Activated T-helper 1 cell treated with anti-CD3 and anti-CD28 coated beads, Interleukin-12 subunit alpha, Interleukin-12 subunit beta, Interleukin-2, Interleukin-4 antibody, amounts not matched to agents 30 ng/mL and 10 ng/mL and 1 ng/mL, durations not matched to agents 14 hours and 24 hours and 36 hours (primary cell): ENCODE data around the gene AVPI1. TPM values are rescaled to one million over a fixed set of nuclear protein-coding genes. Genes with fewer than 3 reads are reported as not detected.
"Not testable (repeated sequence)": the region's sequence is repeated elsewhere in the genome, so short reads cannot be mapped to it uniquely, and the experiment has no call there.

Experiments used
- DNase-seq: peaks from one replicate; pipeline ENCODE4 v3.0.0; 2021; ENCODE audit warnings: low spot score
- H3K27ac Mint-ChIP-seq: one replicate; pipeline ENCODE4 v1.8.0; 2021; ENCODE audit warnings: mild to moderate bottlenecking, mixed read lengths
- H3K27me3 Mint-ChIP-seq: one replicate; pipeline ENCODE4 v1.8.0; 2022; ENCODE audit warnings: mild to moderate bottlenecking, moderate library complexity, mixed read lengths; ENCODE audit not compliant: insufficient read depth
- H3K36me3 Mint-ChIP-seq: one replicate; pipeline ENCODE4 v1.8.0; 2021; ENCODE audit warnings: low read depth, mixed read lengths
- H3K4me1 Mint-ChIP-seq: one replicate; pipeline ENCODE4 v1.8.0; 2021; ENCODE audit warnings: low read depth, mixed read lengths
- H3K4me3 Mint-ChIP-seq: one replicate; pipeline ENCODE4 v1.8.0; 2021; ENCODE audit warnings: mild to moderate bottlenecking, moderate library complexity, mixed read lengths
- H3K9me3 Mint-ChIP-seq: one replicate; pipeline ENCODE4 v1.8.0; 2021; ENCODE audit warnings: mixed read lengths
- intact Hi-C: fragments of 100-400 bp; cut with micrococcal nuclease; formaldehyde crosslinking; loops from one replicate; pipeline ENCODE4 v1.15.1; 2024
- total RNA-seq: library from RNA; stranded (reverse); gene quantifications from 2 replicates; pipeline ENCODE4 v1.2.3, GENCODE V29; 2022

The AVPI1 gene
- total RNA-seq, 1 donor from 2014 or later, result 0.93 TPM

DNA sequence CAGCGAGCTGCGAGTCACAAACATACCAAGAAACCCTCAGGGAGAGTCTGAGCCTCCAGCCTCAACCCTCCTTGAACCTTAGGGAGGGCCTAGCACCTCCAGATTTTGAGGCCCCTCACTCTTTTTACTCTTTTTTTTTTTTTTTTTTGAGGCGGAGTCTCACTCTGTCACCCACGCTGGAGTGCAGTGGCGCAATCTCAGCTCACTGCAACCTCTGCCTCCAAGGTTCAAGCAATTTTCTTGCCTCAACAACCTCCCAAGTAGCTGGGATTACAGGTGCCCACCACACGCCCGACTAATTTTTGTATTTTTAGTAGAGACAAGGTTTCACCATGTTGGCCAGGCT lies 2.7 kb downstream of the AVPI1 start:
- H3K27ac Mint-ChIP-seq, H3K4me3 Mint-ChIP-seq, H3K27me3 Mint-ChIP-seq, intact Hi-C loops, H3K9me3 Mint-ChIP-seq, DNase-seq, H3K36me3 Mint-ChIP-seq: not testable (repeated sequence)
- peaks cover 14% of the 10 kb centered on the region for H3K4me1 Mint-ChIP-seq

DNA sequence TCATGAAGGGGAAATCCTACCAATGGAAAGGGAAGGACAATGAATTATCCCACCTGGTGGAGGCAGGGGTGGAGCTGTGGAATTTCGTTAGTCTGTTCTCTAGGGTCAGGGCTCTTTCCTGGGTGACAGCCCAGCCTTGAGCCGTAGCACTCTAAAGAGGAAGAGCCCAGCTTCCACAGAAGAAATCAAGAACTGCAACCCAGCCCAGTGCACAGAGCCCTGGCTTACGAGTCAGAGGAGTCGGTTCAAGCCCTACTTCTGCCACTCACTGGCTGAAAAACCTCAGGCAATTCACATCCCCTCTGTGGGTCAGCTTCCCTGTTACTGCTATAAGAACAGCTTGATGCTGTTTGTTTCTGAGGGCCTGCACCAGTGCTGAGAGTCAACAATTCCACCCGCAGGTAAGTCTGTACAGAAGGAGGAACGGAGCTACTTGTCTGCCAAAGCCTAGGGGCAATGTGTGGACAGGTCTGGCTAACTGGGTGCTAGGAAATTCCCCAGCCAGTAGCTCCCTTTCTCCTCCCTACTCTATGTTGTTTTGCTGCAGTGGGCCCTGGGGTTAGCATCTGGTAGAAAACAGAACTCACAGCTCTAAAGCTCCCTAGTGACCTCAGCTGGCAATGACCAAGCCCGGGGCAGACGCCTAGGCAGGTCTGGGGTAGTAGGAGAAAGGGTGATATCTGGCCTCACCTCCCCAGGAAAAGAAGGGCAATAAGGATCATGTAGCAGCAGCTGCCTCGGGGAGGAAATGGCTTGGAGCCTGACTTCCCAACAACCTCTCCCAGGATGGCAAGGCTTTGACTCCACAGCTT lies 3.3 kb downstream of the AVPI1 start:
- no peak overlapping the region for H3K4me3 Mint-ChIP-seq
- no peaks in the 10 kb centered on the region for H3K9me3 Mint-ChIP-seq
- intact Hi-C loops, result no loop called here
- H3K36me3 Mint-ChIP-seq, result no peaks in the 10 kb centered on the region
- H3K27ac Mint-ChIP-seq, result no peak overlapping the region
- no peak for DNase-seq
- peaks cover 14% of the 10 kb centered on the region for H3K4me1 Mint-ChIP-seq
- H3K27me3 Mint-ChIP-seq, result peaks cover 6% of the 10 kb centered on the region

DNA sequence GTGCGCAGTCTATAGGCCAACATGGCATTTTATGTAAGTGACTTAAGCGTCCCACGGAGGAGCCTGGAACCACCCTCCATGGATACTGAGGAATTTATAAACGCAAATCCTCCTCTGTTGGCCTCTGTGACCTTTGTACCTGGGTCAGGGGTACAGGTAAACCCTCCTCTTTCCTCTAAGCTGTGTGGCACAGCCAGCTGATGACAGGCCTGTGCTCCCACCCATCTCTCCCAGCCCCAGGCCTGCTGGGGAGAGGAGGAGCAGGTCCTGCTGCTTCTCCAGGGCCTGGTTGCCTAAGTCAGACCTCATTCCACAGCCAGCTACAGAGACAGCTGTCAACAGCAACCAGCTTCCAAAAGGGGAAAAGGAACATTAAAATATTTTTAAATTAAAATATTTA lies 5.0 kb downstream of the AVPI1 start:
- no peaks in the 10 kb centered on the region for H3K36me3 Mint-ChIP-seq
- H3K27ac Mint-ChIP-seq, result no peak overlapping the region
- peaks cover 9% of the 10 kb centered on the region for H3K4me1 Mint-ChIP-seq
- no peaks in the 10 kb centered on the region for H3K9me3 Mint-ChIP-seq
- DNase-seq, result no peak
- H3K27me3 Mint-ChIP-seq, result peaks cover 2% of the 10 kb centered on the region
- intact Hi-C loops, result no loop called here
- H3K4me3 Mint-ChIP-seq, result no peak overlapping the region

- no peaks in the 10 kb centered on the region for H3K36me3 Mint-ChIP-seq
- intact Hi-C loops, result no loop called here
- no peak overlapping the region for H3K27ac Mint-ChIP-seq
- peaks cover 2% of the 10 kb centered on the region for H3K27me3 Mint-ChIP-seq
- peaks cover 4% of the 10 kb centered on the region for H3K4me1 Mint-ChIP-seq
- H3K9me3 Mint-ChIP-seq, result no peaks in the 10 kb centered on the region
- no peak for DNase-seq
- H3K4me3 Mint-ChIP-seq, result no peak overlapping the region
Observed at GRCh38 chr10:97679594-97679993, 7.4 kb downstream of the AVPI1 start.

DNA sequence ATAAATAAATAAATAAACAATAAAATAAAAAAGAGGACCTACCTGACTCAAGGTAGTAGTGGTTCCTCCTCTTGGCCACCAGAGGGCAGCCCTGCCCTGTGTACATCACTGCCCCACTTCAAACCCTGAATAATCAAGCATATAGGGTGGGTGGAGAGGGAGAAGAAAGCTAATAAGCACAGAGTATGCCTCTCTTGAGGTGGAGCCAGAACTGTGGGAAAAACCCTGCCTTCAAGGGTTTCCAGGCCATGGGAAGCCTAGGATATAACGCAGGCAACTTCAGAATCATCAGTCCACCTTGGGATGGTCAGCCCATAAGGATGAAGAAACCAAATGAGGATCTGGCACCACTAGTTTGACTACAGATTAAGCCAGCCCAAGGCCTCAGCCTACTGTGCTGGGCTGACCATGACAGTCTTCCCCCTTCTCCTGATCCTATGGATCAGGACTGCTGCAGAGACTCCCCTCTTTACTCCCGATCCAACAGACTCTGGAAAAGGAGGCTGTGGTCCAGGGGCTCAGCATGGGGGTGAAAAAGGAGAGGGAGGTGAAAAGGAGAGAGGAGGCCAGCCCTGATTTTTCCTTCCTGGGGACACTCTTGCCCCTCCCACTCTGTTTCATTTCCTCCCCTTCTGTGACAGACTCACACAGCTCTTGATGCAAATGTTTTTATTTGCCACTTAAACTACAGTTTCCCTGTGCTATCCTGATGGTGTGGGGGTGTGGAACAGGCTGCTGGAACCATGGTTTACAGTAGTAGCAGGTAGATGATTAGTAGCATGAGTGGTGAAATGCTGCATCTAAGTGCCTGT lies 10.1 kb downstream of the AVPI1 start:
- DNase-seq, result no peak
- Mint-ChIP-seq H3K4me1 (peaks cover 10% of the 10 kb centered on the region), H3K27me3 (no peaks in the 10 kb centered on the region), H3K27ac (no peak overlapping the region), H3K4me3 (no peak overlapping the region), H3K36me3 (peaks cover 8% of the 10 kb centered on the region), H3K9me3 (no peaks in the 10 kb centered on the region)
- intact Hi-C loops, result loop anchor here (1.0 to 2.0 kb wide), 3 partner anchors 24 to 54 kb away; partner anchors contain the start of gene MORN4

DNA sequence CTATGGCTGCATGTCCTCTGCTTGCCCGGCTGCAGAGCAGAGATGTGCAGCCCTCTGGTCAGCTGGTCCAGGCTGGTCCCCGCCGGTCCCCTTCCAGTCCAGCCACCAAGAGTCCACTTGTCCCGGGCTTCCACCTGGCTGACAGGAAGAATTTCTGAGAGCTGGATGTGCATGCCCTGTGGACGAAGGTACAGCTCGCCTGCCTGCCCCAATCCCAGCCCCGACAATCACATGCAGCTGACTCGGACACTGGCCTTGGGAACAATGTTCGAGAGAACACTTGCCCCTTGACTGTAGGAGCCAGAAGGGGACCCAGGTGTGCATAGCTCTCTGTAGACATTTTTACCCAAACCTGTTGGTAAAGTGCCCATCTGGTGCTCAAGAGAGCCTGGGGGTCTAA lies 11.8 kb downstream of the AVPI1 start:
- DNase-seq, result no peak
- H3K9me3 Mint-ChIP-seq, result no peaks in the 10 kb centered on the region
- no peaks in the 10 kb centered on the region for H3K27me3 Mint-ChIP-seq
- intact Hi-C loops, result no loop called here
- H3K36me3 Mint-ChIP-seq, result peaks cover 10% of the 10 kb centered on the region
- H3K4me3 Mint-ChIP-seq, result no peak overlapping the region
- peaks cover 10% of the 10 kb centered on the region for H3K4me1 Mint-ChIP-seq
- H3K27ac Mint-ChIP-seq, result no peak overlapping the region

- peaks cover 10% of the 10 kb centered on the region for H3K4me1 Mint-ChIP-seq
- H3K27me3 Mint-ChIP-seq, result no peaks in the 10 kb centered on the region
- no peaks in the 10 kb centered on the region for H3K9me3 Mint-ChIP-seq
- intact Hi-C loops, result no loop called here
- no peak overlapping the region for H3K4me3 Mint-ChIP-seq
- no peak overlapping the region for H3K27ac Mint-ChIP-seq
- H3K36me3 Mint-ChIP-seq, result peaks cover 10% of the 10 kb centered on the region
- no peak for DNase-seq
Observed at GRCh38 chr10:97673736-97674525, 13.1 kb downstream of the AVPI1 start.

DNA sequence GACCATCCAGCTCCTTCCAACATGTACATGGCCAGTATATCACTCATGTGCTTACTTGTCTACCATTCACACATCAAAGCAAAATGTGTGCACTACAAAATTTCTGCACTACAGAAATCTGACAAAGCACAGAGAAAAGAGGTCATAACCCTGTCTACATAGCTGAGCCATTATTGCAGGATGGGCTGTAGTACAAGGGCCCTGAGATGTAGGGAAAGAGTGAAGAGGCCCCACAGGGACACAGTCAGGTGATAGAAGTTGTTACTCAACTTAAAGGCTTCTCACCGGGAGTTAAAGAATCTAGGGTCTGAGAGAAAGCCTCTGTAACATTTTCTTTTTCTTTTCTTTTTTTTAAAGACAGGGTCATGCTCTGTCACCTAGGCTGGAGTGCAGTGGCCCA lies 17.5 kb downstream of the AVPI1 start:
- H3K4me3 Mint-ChIP-seq, result no peak overlapping the region
- intact Hi-C loops, result no loop called here
- DNase-seq, result no peak

GRCh38 chr10:97667463-97667862 lies 19.6 kb downstream of the AVPI1 start:
- DNase-seq, result no peak
- no peaks in the 10 kb centered on the region for H3K9me3 Mint-ChIP-seq
- H3K27me3 Mint-ChIP-seq, result no peaks in the 10 kb centered on the region
- H3K4me1 Mint-ChIP-seq, result no peaks in the 10 kb centered on the region
- H3K36me3 Mint-ChIP-seq, result peaks cover 22% of the 10 kb centered on the region
- intact Hi-C loops, result no loop called here
- H3K4me3 Mint-ChIP-seq, result no peak overlapping the region
- no peak overlapping the region for H3K27ac Mint-ChIP-seq

More for the DNA sequence above, 17.5 kb downstream of the AVPI1 start:
- H3K27ac Mint-ChIP-seq, result no peak overlapping the region
- H3K27me3 Mint-ChIP-seq, result no peaks in the 10 kb centered on the region
- peaks cover 26% of the 10 kb centered on the region for H3K36me3 Mint-ChIP-seq
- peaks cover 5% of the 10 kb centered on the region for H3K4me1 Mint-ChIP-seq
- no peaks in the 10 kb centered on the region for H3K9me3 Mint-ChIP-seq

DNA sequence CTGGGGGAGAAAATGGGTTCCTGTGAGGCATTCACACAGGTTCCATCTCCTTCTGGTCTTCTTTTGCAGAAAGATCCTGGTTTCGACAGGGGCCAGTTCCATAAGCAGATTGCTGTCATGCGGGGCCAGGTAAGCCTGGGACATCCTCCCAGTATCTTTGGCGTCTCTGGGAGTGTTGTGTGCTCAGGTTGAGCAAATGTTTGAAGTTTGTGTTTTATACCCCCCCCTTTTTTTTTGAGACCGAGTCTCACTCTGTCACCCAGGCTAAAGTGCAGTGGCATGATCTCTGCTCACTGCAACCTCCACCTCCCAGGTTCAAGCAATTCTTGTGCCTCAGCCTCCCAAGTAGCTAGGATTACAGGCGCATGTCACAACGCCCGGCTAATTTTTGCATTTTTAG lies 20.0 kb downstream of the AVPI1 start:
- Mint-ChIP-seq H3K9me3 (no peaks in the 10 kb centered on the region), H3K4me1 (no peaks in the 10 kb centered on the region), H3K27ac (no peak overlapping the region), H3K36me3 (peaks cover 23% of the 10 kb centered on the region), H3K4me3 (no peak overlapping the region), H3K27me3 (no peaks in the 10 kb centered on the region)
- intact Hi-C loops, result no loop called here
- no peak for DNase-seq

DNA sequence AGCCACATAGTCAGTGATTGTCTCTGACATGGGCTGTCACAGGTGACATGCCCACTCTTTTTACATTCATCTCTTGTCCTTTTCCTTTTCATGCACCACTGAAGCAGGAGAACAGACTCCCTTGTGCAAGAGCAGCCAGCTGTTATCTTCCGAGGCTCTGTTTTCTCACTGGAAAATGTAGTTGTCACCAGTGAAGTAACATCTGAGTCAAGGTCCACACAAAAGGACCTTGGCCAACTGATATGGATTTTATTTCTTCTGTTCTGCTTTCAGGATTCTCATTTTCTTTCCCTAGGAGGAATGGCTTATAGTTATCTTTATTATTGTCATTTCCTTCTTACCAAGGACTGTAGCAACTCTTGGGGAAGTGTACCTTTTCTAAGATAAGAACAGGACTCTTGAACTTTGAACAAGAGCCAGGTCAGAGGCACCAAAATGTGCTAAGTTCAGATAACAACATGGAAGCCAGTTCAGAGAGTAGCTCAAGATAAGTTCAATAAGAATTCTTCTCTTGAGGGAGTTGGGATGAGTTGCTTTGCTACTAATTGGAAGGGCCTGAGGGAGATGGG lies 22.7 kb downstream of the AVPI1 start:
- no peak for DNase-seq
- no peaks in the 10 kb centered on the region for H3K9me3 Mint-ChIP-seq
- no peaks in the 10 kb centered on the region for H3K27me3 Mint-ChIP-seq
- no peaks in the 10 kb centered on the region for H3K4me1 Mint-ChIP-seq
- no peak overlapping the region for H3K27ac Mint-ChIP-seq
- intact Hi-C loops, result no loop called here
- H3K36me3 Mint-ChIP-seq, result peaks cover 23% of the 10 kb centered on the region
- no peak overlapping the region for H3K4me3 Mint-ChIP-seq

- no peak for DNase-seq
- intact Hi-C loops, result no loop called here
- H3K4me3 Mint-ChIP-seq, result no peak overlapping the region
- peaks cover 25% of the 10 kb centered on the region for H3K36me3 Mint-ChIP-seq
- H3K4me1 Mint-ChIP-seq, result no peaks in the 10 kb centered on the region
- no peaks in the 10 kb centered on the region for H3K9me3 Mint-ChIP-seq
- no peaks in the 10 kb centered on the region for H3K27me3 Mint-ChIP-seq
- H3K27ac Mint-ChIP-seq, result no peak overlapping the region
Observed at GRCh38 chr10:97659589-97659988, 27.5 kb downstream of the AVPI1 start.
